ENCODE data around the gene TF.

TF gene

DNA sequence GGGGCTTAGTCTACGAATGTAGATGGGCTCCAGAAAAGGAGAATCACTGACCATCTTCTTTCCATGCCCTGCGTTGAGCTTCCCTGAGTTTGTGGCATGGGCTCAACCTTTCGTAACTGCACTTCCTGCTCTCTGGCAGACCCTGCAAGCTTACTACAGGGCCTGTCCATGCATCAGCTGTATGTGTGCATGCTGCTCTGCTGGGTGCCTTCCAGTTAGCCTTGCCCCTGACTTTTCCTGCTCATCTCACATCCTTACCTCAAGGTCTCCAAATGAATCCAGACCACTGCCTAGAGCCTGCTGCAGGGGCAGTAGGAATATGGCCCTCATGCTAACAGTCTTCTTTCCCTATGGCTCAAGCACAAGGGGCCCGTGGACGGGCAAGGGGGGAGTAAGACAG, 2.0 kb upstream of the TF start:
- TF ChIP-seq, protein P1, sequence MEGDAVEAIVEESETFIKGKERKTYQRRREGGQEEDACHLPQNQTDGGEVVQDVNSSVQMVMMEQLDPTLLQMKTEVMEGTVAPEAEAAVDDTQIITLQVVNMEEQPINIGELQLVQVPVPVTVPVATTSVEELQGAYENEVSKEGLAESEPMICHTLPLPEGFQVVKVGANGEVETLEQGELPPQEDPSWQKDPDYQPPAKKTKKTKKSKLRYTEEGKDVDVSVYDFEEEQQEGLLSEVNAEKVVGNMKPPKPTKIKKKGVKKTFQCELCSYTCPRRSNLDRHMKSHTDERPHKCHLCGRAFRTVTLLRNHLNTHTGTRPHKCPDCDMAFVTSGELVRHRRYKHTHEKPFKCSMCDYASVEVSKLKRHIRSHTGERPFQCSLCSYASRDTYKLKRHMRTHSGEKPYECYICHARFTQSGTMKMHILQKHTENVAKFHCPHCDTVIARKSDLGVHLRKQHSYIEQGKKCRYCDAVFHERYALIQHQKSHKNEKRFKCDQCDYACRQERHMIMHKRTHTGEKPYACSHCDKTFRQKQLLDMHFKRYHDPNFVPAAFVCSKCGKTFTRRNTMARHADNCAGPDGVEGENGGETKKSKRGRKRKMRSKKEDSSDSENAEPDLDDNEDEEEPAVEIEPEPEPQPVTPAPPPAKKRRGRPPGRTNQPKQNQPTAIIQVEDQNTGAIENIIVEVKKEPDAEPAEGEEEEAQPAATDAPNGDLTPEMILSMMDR (IDR thresholded peaks at IDR 0.05) = no peak
- Histone ChIP-seq H3K27ac (no peak overlapping the region), H3K4me3 (no peak overlapping the region)
- DNase-seq (ENCODE audit: low spot score) = no peak

DNA sequence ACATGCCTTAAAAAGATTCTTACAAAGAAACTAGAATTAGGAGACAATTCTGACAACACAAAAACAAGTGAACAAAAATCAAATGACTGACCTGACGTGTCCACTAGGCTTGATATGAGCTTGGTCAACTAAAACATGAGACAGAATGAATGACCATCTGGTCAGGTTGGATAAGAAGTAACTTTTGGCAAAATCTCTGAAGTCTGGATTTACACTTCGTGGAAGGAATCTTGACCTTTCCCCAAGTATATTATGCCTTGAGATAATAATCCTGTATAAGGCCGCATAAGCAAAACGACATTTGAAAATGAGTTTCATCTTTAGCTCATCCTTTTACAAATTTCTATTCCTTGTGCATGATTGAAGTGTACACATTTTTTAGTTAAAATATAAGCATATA, 1.1 kb upstream of the TF start:
- Histone ChIP-seq H3K4me3 (no peak overlapping the region), H3K27ac (no peak overlapping the region)
- TF ChIP-seq, protein P1 (IDR thresholded peaks at IDR 0.05) = no peak
- DNase-seq (ENCODE audit: low spot score) = no peak

DNA sequence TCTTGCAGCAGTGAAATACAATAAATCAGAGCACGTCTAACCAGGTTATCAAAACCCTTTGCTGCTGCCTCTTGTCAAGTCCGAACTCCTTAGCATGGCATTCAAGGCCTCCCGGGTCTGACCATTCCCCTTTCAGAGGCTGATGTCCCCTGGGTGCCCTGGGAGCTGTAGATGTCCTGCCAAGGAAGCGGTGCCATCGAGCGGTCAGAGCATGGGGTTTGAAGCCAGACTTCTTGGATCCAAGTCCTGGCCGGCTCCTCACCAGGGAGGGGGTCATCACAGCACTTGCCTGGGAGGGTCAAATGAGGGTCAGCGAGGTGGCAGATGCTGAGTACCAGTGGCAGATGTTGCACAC, 496 bp downstream of the TF start:
- DNase-seq (ENCODE audit: low spot score) = no peak

DNA sequence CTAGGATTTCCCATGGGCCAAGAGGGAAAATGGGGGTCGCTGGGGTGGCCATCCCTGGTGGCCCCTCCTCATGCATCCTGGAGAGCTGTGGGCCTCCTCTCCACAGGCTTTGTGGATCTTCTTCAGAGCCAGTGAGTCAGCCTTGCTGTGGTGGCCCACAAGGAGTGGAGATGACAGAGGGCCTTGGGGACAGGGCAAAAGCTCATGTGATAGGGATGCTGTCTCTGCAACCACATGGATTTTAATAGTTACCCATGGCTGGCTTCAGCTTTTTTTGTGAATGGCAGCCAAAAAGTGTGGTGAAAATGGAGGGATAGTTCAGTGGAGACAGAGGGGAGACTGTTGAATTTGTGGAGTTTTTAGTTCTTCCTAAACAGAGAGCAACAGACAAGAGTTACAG, 1.2 kb downstream of the TF start:
- TF ChIP-seq, protein P1 (IDR thresholded peaks at IDR 0.05) = no peak
- no peak overlapping the region for H3K4me3 ChIP-seq
- DNase-seq (ENCODE audit: low spot score) = no peak
- H3K27ac ChIP-seq = no peak overlapping the region

More for the DNA sequence above, 496 bp downstream of the TF start:
- TF ChIP-seq, protein P1 (IDR thresholded peaks at IDR 0.05) = no peak
- Histone ChIP-seq H3K27ac (no peak overlapping the region), H3K4me3 (no peak overlapping the region)

DNA sequence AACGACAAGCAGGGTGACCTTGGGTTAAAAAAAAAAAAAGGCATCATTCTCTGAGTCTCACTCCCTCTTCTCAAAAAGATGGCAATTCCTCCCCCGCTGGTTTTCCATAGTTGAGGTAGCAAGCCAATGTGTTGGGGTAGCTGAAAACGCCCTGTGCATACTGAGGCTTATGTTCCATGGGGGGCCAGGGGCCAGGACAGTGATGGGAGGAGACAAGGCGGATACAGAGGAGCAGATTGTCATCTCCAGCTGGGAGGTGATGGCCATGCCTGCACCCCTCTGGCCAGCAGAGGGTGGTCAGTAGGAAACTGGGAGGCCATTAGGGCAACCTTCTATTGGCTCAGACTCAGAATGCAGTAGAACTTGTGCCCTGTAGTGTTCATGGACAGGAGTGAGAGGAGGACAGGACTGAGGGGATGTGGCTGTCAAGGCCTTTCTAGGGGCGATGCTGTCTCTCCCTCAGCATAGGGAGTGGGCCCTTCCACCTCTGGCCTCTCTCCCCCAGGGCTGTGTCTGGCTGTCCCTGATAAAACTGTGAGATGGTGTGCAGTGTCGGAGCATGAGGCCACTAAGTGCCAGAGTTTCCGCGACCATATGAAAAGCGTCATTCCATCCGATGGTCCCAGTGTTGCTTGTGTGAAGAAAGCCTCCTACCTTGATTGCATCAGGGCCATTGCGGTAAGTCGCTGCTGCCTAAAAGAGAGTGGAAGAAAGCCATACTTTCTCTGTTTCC, 1.9 kb downstream of the TF start:
- H3K27ac ChIP-seq = no peak overlapping the region
- no peak overlapping the region for H3K4me3 ChIP-seq
- DNase-seq (ENCODE audit: low spot score) = no peak
- TF ChIP-seq, protein P1 (IDR thresholded peaks at IDR 0.05) = no peak

DNA sequence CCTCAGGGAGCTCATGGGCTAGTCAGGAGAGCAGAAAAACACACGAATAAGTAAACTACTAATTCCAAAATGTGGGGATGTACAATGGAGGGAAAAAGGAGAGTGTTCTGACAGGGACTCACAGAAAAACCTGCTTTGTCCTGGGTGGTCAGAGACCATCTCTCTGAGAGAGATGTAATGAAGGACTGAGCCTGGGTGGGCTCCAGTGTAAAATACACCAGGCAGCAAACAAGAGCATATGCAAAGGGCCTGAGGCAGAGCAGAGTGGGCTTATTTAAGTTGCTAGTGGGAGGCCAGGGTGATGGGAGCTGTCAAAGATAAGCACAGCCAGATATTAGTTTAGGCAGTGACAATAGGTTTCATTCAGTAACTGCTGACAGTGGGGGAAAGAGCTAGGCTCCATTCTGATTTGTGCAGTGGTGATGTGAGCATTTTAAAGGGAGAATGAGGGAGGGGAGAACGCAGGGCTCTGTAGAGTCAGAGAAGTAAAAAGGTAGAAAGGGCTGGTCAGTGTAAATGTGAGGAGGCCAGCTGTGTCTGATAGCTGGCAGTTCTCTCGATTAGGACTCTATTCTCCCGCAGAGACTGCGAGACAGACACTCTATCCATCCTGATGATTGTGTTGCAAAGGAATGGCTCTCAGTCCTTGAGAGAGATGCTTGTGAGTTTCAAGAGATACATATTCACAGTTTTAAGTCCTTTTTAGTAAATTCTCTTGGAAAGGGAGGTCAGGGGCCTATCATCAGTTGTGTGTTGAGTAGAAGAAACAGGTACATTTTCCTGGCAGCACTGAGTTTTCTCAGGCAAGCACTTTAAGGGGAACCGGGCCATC, 3.5 kb downstream of the TF start:
- DNase-seq (ENCODE audit: low spot score) = no peak
- Histone ChIP-seq H3K4me3 (no peak overlapping the region), H3K27ac (no peak overlapping the region)
- TF ChIP-seq, protein P1 (IDR thresholded peaks at IDR 0.05) = no peak

DNA sequence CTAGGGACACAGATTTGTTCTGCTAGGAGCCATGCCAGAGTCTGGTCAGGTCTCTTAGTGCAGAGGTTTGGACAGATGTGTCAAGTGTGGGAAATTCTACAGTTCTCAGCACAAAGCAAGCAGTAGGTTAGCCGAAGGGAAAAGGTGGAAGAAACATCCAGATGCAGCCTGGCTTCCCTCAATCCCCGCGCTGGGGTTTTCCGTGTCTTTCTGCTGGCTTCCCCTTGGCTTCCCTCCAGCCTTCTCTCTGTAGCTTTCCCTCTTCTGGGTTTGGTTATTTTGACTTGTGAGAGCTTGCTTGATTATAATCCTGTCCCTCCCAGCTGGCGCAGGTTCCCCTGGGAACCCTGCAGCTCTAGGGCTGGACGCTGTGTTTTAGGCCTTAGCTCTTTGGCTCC, 4.1 kb downstream of the TF start:
- Histone ChIP-seq H3K27ac (no peak overlapping the region), H3K4me3 (no peak overlapping the region)
- no peak for DNase-seq (ENCODE audit: low spot score)
- TF ChIP-seq, protein P1 (IDR thresholded peaks at IDR 0.05) = no peak
